ENCODE data around the gene SGMS1.

The SGMS1 gene

DNA sequence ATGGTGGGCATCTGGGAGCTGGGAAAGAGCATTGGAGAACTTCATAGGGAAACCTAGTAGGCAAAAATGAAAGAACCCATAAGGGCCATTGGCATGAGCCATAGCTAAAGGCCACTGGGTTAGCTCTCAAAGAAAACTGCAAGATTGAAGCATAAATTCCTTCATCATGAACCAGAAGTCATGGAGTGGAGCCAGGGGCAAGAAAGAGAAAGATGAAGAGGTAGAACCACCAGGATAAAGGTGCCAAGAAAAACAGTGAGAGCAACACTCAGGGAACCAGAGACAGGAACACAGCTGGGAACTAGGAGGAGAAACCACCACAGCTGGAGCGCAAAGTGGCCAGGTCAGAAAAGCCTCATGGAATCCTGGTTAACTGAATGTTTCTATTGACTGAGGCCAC is 11.5 kb upstream of the SGMS1 start:
- FAIRE-seq: no peak

DNA sequence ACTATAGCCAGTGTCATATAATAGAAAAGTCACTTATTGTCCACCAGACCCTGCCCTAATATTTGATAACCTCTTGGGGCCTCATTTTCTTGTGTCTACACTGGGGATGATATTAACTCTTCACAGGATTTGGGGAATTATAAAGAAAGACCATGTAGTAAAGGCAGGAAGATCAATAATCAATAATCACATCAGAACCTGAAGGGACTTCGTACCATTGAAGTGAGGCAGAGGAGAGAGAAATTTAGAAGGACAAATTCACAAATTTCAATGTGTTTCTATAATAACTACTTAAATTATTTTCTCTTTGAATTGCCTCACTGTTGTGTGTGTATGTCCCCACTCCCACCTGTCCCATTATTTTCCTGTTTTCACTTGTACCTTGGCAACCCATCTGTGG is 10.7 kb upstream of the SGMS1 start:
- no peak for FAIRE-seq

DNA sequence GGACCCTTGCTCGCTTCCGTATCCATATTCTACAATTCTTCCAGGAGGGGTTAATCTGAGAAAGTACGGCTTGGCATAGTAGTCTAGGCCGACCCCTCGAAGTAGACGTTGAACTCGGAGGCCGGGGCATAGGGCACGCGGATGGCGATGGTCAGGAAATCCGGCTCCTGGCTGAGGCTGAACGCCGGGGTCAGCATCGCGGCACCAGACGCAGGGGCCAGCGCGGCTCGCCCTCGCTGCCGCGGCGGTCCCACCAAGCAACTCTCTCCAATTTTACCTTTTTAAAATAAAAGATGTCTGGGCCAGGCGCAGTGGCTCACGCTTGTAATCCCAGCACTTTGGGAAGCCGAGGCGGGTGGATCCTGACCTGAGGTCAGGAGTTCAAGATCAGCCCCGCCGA is 7.3 kb upstream of the SGMS1 start:
- FAIRE-seq: no peak

DNA sequence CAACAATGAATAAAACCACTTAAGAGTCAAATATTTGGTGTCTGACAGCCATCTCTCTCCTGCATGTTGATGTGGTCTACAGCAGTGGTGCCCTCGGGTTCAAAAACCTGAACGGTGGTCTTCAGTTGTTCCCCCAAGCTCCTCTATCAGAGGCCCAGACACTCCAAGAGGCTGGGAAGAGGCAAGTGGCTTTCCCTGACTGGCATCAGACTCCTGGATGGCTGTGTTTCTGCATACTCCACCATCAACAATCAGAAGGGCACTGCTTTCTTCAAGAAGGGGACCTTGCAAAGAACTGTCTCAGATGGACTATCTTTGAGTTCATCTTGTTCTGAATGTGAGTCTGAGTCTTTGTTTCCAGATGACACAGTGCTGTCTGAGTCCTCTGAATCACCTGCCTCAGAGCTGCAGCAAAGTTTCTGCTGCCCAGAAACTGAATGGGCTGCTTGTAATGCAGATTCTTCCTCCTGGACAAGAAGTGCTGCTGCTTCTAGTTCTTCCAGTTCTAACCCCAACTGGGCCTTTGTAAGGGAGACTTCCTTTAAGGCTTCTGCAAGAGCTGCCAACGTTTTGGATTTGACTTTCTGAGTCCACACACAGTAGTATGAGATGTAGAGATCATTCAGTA is 5.9 kb upstream of the SGMS1 start:
- FAIRE-seq: no peak

DNA sequence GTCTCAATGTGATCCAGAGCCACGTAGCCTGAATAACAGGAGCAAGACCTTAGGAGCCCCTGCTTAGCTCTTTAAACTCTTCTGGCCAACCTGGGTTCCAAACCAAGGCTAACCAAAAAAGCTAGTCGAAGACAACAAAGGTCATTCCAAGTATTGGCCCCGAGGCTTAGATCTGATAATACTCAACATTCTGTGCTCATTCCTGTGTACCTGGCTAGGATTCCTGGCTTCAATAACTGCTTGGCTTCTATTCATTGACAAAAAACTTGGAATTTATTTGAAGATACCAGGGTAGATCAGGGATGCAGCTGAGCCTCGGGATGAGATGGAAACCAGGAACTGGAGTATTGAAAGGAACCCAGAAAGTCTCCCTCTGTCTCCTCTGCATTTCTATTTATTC is 4.1 kb upstream of the SGMS1 start:
- no peak for FAIRE-seq

DNA sequence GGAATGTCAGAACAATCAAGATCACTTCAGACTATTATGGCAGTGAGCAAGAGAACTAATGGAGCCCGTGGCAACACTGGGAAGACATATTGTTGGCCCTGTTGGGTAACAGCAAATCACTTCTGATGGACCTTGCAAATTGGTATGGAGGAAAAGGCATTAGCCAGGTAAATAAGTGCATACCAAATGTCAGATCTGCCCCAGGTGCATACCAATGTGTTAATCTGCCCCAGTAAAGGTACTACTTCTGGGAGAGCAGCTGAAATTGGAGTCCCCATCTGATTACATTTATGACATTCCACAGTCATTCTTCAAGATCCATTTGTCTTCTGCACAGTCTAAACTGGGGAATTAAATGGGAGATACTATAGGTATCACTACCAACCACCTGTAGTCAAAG is 3.7 kb upstream of the SGMS1 start:
- no peak for FAIRE-seq

DNA sequence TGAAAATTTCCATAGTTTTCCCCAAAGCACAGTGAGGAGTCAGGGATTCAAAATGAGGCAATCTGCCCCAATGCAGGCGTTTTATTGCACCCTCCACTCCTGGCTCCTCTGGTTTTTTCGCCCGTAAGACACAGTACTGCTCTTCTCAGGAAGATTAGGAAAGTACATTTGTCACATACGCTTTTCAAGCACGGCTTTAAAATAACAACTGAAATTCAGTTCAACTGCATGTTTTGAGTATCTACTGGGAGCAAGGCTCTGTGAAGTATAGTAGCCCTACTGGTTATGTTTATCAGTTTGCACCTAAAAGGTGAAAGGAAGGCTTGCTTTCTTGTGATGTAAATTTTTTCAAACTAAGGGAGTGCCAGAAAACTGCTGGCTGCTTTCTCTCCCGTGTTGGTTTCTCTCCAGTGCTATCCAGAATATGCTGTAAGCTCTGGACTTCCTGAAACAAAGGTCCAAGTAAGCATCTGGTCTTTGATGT is 1.9 kb upstream of the SGMS1 start:
- no peak for FAIRE-seq

DNA sequence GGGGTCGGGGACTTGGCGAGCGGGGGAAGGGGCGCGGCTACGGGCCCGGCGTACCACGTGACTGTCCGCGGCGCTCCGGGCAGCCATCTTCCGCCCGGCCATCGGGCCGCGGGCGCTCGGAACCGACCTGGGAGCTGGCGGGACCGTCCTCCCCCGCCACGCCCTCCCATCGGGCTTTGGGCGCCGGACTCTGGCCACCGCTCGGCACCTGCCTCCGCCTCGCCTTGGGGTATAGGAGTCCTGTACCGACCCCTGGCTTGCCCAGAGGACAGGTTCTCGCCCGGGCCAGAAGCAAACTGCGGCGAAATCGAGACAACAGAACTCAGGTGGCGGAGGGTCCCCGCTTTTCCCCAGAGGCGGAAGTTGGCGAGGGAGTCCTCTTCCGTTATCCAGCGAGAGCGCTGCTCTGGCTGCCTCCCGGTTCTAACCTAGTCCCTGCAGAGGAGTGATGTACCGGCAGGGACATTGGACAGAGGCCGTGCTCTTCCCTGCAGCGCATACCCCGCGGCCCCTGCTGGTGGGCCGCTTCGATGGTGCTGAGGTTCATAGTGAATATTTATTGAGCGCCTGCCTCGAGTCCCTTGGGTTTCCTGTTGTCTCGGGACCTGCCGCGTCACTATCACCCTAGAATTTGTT is 1.2 kb upstream of the SGMS1 start:
- FAIRE-seq: no peak

DNA sequence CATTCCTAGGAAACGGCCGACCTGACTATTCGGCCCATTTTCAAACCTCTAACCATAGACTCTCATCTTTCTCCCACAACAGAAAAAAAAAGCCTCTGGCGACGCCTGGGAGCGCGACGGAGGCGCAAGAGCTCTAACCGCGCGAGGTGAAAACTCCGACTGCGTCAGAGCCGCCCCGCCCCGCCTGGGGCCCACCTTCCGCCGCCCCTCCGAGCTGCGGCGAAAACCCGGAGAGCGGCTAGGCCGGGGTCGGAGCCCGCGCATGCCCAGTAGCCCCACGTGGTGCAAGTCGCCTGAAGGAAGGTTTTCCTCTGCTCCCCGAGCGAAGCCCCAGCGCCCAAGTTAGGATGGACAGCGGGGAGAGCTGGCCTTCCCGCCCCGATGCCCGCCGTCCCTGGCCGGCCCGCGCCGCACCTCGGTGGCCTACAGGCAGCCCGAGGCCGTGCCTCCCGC is 683 bp upstream of the SGMS1 start:
- FAIRE-seq: no peak

DNA sequence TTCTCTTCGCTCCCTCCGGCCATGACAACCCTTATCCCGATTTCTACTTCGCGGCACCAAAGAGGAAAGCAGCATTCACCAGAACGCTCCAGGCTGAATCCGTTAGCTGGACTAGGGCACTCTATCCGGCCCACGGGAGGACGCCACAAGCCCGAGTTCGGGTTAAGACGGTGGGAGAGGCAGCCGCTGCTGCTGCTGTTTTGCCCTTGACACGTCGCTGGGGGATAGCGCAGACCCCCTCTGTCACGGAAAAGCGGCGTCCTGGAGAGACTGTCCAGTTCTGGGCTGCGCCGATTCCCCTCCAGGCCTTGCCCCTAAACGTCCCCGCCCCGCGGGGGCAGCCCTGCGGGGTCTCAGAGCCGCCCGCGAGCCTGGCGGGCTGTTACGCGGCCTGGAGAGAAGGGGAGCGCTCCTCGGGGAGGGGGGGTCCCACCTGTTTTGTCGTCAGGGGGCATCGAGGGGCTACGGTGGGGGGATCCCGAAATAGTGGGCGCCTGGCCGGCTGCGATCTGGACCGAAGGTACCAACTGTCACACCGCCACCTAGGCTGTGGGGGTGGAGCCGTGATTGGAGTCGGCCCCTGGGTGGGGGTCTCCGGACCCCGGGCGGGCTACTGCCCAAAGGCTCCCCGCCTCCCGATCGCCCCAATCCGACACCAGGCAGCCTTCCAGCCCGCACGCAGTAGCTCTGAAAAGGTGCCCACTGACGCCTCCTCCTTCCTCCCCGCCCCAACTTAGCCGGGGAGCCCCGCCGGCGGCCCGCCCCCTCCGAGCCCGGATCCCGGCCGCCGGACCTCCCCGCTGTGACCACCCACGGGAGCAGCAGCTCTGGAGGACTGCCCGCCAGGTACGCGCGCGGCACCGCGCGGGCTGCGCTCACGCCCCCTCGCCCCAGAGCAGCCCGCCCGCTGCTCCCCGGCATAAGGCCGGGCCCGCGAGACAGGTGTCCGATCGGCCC is 772 bp downstream of the SGMS1 start:
- no peak for FAIRE-seq

DNA sequence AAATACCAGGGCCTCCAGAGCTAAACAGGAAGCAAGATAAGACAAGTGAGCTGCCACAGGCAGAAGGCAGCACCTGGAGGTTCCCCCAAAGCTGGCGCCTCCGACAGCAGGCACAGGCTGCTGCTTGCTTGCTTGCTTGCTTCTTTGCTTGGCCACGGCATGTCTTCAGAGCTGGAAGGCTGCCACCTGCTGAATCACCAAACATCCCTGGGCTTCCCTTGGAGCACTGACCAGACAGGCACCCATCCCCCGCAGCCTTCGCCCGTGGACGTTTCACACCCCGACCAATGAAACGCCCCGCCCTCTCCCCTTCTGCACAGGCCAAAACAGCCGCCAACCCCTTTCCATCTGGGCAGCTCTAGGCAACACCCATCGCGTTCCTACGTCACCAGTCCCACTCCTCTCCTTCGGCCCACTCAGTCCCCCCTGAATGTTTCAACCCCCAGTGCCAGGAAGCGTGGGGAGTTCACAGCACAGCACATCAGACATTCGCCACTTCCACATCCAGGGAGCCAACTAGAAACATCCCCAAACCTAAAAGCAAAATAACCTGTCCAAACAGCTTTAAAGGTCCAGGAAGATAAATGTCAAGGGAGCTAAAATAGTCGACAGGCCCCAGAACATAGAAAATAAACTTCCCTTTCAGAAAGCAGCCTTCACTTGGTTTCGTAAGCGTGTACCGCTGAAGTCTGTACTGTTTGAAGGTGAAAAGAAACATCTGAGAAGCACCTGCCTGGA is 1.6 kb downstream of the SGMS1 start:
- FAIRE-seq: no peak

DNA sequence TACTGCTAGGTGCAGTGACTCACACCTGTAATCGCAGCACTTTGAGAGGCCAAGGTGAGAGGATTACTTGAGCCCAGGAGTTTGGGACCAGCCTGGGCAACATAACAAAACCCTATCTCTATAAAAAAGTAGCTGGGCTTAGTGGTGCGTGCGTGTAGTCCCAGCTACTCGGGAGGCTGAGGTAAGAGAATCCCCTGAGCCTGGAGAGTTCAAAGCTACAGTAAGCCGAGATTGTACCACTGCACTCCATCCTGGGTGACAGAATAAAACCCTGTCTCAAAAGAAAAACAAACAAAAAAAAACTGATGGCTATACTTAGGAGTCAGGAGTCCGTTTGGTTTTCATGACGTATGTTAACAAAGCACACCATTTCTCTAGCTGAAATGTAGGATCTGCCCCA is 2.9 kb downstream of the SGMS1 start:
- no peak for FAIRE-seq

DNA sequence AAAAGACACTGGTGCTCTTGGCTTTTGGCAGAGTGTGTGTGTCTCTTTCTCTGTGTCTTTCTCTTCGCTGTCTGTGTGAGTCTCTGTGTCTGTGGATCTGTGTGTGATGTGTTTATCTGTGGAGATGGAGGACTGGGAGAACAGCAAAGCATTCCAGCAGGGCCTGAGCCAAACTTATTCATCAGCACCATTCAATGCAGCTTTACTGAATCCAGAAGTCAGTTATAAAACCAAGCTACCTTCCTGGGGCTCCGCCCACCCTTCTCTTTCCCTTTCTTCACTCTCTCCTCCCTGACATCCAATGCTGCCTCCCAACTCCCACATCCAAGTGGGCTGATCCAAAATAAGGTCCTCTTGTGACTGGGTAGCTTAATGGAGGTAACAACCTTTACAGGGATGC is 3.9 kb downstream of the SGMS1 start:
- no peak for FAIRE-seq

DNA sequence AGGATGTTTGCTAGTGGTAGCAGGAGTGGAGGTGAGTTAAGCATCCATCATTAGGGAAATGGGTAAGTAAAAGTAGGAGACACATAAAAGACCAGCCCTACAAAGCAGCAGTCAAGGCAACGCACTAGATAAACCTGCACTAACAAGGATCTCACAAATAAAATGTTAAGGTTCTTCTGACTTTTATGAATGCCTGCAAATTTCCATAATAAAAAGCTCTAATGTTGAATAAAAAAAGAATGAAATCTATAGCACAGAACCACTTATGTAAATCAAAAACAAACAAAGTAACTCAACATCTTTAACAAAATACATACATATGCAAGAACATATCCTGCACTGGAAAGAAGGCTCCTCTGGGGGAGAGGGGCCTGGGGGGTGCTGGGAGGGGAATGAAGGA is 4.6 kb downstream of the SGMS1 start:
- no peak for FAIRE-seq

DNA sequence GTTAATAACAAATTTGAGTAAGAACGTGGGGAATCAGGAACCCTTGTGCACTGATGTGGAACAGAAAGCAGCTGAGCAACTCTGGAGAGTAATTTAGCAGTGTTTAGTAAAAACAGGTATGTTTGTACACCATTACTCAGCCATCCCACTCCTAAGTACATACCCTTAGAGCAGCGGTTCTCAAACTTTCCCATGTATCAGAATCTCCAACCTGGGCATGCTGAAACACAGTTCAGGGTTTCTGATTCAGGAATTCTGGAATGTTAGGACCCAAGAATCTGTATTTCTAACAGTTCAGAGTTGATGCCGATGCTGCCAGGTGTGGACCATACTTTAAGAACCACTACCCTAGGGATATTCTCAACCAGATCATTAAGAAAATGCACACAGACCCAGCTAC is 5.1 kb downstream of the SGMS1 start:
- FAIRE-seq: no peak

DNA sequence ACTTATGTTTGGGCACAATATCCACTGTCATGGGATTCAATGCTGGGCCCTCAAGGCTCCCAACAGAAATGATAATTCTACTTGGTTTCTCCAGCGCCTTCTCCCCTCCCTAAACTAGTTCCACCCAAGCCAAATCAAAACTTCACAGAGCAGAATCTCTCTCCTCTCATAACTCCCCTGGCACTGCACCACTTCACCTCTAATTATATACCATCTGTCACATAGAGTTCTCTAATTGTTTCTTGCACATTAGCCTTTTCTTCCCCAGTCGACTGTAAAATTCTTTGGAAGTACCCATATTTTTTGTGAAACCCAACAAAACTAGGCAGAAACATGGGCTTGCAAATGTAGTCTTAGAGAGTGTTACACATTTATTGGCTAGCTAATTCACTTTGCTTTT is 8.1 kb downstream of the SGMS1 start:
- no peak for FAIRE-seq

DNA sequence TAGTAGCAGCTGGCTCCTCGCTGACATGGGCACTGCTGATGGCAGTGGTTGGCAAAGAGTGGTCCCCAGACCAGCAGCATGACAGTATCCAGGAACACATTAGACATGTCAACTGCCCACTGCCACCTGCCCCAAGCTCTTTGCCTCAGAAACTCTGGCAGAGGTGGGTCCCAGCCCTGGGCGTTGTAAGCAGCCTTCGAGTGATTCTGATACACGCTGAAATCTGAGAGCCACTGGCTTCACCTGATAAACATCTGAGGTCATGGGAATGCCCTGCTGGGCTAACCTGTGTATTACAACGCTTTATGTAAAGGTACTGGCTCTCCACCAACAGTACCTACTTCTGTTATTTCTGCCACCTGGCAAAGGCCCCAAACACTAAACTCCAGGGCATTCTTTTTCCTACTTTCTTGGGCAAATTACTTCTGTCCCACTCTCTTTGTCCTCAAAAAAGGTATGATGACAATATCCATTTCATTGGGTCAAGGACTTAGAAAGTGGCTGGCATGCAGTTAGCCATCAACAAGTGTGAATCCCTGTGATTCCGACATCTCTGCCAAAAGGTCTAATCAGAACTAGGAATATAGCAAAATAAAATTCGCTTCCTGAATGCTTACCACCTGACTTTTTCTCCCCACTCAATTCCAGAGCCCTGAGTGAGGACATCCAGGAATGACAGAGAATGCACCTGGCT is 9.2 kb downstream of the SGMS1 start:
- no peak for FAIRE-seq

DNA sequence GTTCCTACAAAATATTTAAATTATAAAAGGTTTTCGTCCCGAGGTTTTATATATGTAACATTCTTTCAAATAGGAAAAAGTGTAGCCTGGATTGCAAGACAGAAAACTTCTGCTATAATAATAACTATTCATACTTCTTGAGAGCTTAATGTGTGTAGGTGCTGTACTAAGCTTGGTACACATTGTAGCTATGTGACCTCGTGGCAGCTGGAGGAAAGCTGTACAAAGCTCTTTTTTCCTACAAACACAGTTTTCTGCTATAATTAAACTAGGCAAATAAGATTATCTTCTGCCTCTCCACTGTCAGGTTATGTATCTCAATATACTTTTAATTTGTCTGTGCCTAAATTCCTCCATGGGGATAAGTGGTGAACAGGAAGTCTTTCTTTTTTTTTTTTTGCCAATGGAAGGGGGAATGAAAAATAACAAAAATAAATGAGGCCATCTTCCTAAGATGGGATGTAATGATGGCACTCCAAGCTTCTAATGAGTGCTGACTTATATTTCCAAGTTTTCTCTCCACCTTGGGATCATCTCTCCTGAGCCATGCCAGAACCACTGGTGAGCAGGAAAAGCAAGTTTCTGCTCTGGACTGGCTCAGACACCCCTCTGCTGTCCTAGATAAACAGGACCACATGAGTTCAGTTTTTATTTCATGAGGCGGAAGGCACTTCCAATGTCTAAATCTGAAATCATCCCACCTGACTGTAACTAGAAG is 9.9 kb downstream of the SGMS1 start:
- FAIRE-seq: peak; percentile 71

DNA sequence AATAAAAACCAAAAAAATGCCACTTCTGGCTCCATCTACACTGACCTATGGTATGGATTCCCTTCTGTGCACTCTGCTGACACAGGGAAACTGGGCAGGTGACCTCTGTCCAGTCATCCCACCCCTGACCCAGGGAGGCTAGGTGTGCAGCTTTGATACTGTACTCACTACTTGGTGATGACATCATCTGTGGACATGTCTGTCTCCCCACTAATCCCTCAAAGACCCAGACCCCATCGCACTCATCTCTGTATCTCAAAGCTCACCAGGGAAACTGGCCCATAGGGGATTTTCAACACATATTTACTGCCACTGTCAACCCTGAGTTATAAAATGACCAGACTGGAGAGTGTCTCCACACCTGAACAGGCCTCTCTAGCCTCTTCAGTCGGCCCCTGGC is 10.6 kb downstream of the SGMS1 start:
- no peak for FAIRE-seq

DNA sequence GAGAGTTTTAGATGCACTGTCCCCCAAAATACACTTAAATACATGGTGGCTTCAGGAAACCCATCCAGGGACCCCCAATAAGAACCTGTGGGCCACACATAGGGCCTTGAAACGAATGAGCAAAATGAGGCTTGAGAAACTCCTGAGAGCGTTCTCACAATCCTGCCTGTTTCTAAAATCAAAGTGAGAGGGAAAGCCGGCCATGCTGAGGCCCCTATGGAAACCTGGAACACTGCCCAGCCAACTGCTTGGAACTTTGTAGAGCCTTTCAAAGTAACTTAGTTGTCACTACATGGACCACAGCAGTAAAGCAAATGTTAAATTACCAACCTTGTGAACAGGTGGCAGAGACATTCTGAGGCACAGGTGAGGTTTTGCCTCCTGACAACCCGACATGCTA is 13.4 kb downstream of the SGMS1 start:
- FAIRE-seq: no peak

DNA sequence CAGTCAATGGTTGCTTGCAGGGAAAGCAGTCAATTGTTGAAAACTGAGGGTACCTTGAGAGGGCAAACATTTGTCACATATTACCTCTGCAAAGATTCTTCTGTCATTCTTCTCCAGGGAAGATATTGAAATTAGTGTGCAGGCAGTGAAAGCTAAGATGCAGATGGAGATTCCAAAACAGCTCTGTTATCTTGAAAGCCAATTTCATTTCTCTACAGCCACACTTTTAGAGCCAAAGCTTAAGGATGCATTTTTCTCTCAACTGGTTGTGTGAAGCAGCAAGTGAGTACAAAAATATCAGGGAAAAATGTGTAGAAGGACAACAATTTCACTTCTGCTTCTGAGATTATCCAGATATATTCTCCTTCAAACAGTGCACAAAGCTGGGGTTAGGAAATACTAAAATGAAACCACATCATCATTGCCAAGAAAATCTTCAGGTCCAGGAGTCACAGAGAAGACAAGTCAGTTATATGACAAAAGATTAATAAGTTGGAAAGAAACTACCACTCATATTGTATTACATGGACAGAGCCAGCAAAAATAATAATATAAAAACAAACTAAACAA is 16.3 kb downstream of the SGMS1 start:
- FAIRE-seq: no peak

DNA sequence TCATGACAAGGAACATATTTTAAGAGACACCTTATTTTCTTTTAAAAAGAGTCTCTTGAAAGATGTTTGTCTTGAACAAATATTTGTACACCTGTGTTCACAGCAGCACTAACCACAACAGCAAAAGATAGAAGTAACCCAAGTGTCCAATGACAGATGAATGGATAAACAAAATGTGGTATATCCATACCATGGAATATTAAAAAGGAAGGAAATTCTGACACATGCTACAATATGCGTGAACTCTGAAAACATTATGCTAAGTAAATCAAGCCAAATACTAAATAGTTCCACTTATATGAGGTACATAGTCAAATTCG is 17.8 kb downstream of the SGMS1 start:
- FAIRE-seq: no peak

Measured in islet of Langerhans (tissue), 1 donor.